ENCODE measurements around the gene ANO3.
"Not testable (repeated sequence)": the region's sequence is repeated elsewhere in the genome, so short reads cannot be mapped to it uniquely, and the experiment has no call there.

The ANO3 gene

DNA sequence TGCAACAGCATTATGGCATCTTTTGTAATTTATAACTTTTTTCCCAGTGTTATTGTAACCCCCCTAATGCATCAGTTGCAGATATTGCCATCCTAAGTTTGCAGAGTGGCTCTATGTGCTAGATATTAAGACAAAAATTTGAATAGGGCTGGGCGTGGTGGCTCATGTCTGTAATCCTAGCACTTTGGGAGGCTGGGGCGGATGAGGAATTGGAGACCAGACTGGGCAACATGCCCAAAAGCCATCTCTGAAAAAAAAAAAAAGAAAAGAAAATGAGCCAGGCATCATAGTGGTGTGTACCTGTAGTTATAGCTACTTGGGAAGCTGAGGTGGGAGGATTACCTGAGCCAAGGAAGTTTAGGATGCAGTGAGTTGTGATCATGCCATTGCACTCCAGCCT lies 290.3 kb downstream of the ANO3 start:
- H3K36me3 ChIP-seq = no peaks in the 10 kb centered on the region
- H3K4me2 ChIP-seq = no peak overlapping the region
- no peak for TF ChIP-seq Cebpa-rat (IDR thresholded peaks at IDR 0.05)
- H3K9ac ChIP-seq = no peak overlapping the region
- no peaks in the 10 kb centered on the region for H4K20me1 ChIP-seq
- H3K27ac ChIP-seq = no peak overlapping the region
- H3K4me3 ChIP-seq = no peak overlapping the region
- H3K27me3 ChIP-seq = no peaks in the 10 kb centered on the region
- H3K4me1 ChIP-seq = peaks cover 0 to 19% (median 6%) of the 10 kb centered on the region in 10 experiments; a peak in 11 of 20 replicates
- H3K9me3 ChIP-seq (replicated peaks in 1 of 11) = no peaks in the 10 kb centered on the region

DNA sequence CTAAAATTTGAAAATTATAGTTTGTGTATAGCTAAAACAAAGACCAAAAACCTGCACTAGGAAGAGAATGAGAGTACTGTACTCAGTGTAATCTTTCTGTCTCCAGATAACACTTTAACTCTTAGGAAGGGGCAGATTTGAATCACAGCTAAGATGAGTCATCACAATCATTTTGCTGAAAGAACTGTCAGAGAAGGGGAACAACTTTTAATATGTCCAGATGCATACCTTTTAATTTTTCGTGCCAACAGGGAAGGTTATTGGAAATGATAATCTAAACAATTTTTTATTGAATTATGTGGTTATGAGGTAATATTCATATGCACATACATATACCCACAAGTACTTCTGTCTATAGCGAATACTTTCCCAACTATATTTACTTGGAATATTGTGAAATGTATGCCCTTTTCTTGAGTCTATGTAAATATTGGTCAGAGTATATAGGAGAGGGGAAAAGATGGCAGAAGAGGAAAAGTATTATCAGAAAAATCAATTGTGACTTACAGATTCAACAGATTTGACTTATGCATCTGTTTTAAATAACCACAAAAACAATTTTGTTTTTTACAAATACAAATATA lies 291.2 kb downstream of the ANO3 start:
- H3K27ac ChIP-seq = no peak overlapping the region
- no peaks in the 10 kb centered on the region for H3K36me3 ChIP-seq
- H3K4me3 ChIP-seq = no peak overlapping the region
- TF ChIP-seq Cebpa-rat (IDR thresholded peaks at IDR 0.05) = no peak
- H3K9me3 ChIP-seq (replicated peaks in 1 of 11) = no peaks in the 10 kb centered on the region
- H3K9ac ChIP-seq = no peak overlapping the region
- H3K4me1 ChIP-seq = peaks cover 0 to 13% (median 5%) of the 10 kb centered on the region in 10 experiments; a peak in 11 of 20 replicates
- H4K20me1 ChIP-seq = no peaks in the 10 kb centered on the region
- 0 out of 22 replicates have a peak overlapping the region, but pooled peaks of 1 of the 11 experiments have one; percentile 19 for H3K4me2 ChIP-seq
- H3K27me3 ChIP-seq = no peaks in the 10 kb centered on the region

DNA sequence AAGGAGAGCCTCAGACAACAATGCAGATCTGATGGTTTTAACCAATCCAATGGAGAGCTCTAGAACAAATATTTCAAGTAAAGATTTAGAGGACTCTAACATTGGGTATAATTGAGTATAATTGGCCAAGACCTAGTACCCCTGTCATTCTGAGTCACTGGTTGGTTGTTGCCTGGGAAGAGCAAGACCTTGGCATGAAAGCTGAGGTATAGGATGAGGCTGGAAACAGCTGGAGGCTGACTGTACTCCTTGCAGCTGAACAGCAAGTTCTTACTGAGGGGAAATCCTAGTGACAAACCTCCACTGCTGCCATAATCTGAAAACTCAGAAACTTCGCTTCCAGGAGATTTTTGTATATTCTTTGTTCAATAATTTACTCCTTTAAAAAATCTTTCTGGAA lies 294.4 kb downstream of the ANO3 start:
- Histone ChIP-seq H4K20me1 (no peaks in the 10 kb centered on the region), H3K27ac (no peak overlapping the region), H3K9ac (no peak overlapping the region), H3K4me1 (peaks cover 0 to 6% (median 0%) of the 10 kb centered on the region in 10 experiments; a peak in 1 of 20 replicates), H3K4me3 (no peak overlapping the region), H3K4me2 (no peak overlapping the region), H3K27me3 (no peaks in the 10 kb centered on the region), H3K36me3 (no peaks in the 10 kb centered on the region), H3K9me3 (replicated peaks in 1 of 11) (no peaks in the 10 kb centered on the region)
- TF ChIP-seq Cebpa-rat (IDR thresholded peaks at IDR 0.05) = no peak

DNA sequence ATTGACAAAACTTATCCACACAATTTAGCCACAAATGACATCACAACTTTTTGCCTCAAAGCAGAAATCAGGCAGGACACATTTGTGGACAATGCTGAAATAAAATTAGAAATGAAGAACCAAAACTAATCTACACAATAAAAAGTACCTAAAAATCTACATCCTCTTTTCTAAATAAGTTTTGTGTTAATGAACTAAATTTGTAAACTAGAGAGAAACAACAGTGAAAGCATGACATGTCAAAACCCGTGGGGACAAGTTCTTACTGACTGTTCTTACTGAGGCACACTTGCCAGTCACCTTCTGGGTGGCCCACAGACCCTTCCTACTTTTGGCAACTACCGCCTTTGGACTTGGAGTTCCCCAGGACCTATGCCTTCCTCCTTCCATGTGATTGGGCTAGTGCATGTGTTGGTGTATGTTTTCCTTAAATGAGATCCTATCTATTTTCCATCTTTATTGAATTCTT lies 300.8 kb downstream of the ANO3 start:
- no peak for TF ChIP-seq Cebpa-rat (IDR thresholded peaks at IDR 0.05)
- peaks cover 0 to 17% (median 1%) of the 10 kb centered on the region in 10 experiments; a peak in 8 of 20 replicates for H3K4me1 ChIP-seq
- H3K36me3 ChIP-seq = no peaks in the 10 kb centered on the region
- H4K20me1 ChIP-seq = no peaks in the 10 kb centered on the region
- H3K4me2 ChIP-seq = peak overlapping the region in 5 of 11 experiments; percentile 22 to 65 (median 34); a peak in 5 of 22 replicates
- H3K4me3 ChIP-seq = no peak overlapping the region
- H3K9me3 ChIP-seq (replicated peaks in 1 of 11) = no peaks in the 10 kb centered on the region
- no peak overlapping the region for H3K9ac ChIP-seq
- H3K27ac ChIP-seq = peak overlapping the region in 2 of 11 experiments; percentile 45 to 49; a peak in 3 of 22 replicates
- H3K27me3 ChIP-seq = no peaks in the 10 kb centered on the region

GRCh38 chr11:26643314-26643713 lies 311.4 kb downstream of the ANO3 start:
- not testable (repeated sequence) for H4K20me1 ChIP-seq; H3K4me2 ChIP-seq; H3K4me3 ChIP-seq; H3K4me1 ChIP-seq; H3K9ac ChIP-seq; H3K27ac ChIP-seq; H3K36me3 ChIP-seq; H3K27me3 ChIP-seq; H3K9me3 ChIP-seq (replicated peaks in 1 of 11)

DNA sequence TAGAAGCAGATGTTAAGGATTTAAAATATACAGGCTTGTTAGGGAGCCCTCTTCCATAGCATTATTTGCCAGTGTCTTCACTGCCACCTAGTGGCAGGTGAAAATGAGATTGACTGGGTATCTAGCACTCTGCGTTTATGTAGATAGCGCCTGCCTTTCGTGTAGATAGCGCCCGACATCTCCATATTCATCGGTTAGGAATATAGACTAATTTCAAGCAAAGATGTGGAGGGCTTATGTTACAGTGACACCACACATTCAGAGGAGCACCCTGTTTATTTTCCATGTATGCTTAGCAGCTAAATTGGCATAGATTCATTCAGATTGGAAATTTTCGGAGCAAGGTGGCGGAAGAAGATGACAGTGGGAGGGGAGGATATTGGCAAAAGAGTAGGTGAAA lies 318.0 kb downstream of the ANO3 start:
- no peak overlapping the region for H3K4me3 ChIP-seq
- H3K9me3 ChIP-seq (replicated peaks in 1 of 11) = no peaks in the 10 kb centered on the region
- no peak overlapping the region for H3K4me2 ChIP-seq
- no peak for TF ChIP-seq Cebpa-rat (IDR thresholded peaks at IDR 0.05)
- H3K9ac ChIP-seq = no peak overlapping the region
- no peaks in the 10 kb centered on the region for H3K27me3 ChIP-seq
- no peaks in the 10 kb centered on the region for H3K36me3 ChIP-seq
- H3K27ac ChIP-seq = no peak overlapping the region
- no peaks in the 10 kb centered on the region for H4K20me1 ChIP-seq
- H3K4me1 ChIP-seq = no peaks in the 10 kb centered on the region

DNA sequence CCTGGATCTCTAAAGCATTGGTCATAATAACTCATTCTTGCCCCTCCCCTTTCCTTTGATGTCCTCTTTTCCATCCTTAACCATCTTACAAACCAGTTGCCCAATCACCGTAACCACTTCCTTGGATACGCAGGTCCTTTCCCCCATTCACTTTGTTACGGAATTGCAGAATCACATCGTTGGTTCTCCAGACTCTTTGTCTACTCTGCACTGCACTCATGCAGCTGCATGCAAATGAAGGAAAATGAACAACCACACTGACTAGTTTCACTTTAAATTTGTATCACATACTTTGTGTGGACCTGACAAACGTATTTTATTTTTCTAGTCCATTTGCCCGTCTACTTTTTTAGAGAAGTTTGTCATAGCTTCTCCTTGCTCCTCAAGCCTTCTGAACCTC lies 320.0 kb downstream of the ANO3 start:
- H3K9ac ChIP-seq = no peak overlapping the region
- H3K4me1 ChIP-seq = no peaks in the 10 kb centered on the region
- TF ChIP-seq Cebpa-rat (IDR thresholded peaks at IDR 0.05) = no peak
- H3K27ac ChIP-seq = no peak overlapping the region
- H3K4me3 ChIP-seq = no peak overlapping the region
- no peaks in the 10 kb centered on the region for H3K9me3 ChIP-seq (replicated peaks in 1 of 11)
- no peaks in the 10 kb centered on the region for H3K36me3 ChIP-seq
- no peaks in the 10 kb centered on the region for H3K27me3 ChIP-seq
- no peaks in the 10 kb centered on the region for H4K20me1 ChIP-seq
- no peak overlapping the region for H3K4me2 ChIP-seq

DNA sequence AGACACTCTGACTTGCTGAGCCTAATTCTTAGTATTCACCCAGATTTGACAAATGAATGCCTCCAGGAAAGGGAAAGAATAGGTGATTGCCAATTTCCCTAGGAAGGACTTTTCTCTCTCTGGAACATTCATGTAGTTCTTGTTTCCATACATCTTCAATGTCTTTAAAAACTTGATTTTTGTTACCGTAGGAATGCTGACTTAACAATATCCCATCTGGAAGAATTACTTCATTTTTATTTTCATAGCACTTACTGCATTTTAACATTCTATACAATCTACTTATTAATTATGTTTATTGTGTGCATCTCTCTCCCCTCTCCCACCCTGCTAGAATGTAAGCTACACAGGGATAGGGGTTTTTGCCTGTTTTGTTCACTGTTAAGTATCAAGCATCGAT lies 323.4 kb downstream of the ANO3 start:
- Histone ChIP-seq H3K9me3 (replicated peaks in 1 of 11) (no peaks in the 10 kb centered on the region), H3K4me2 (no peak overlapping the region), H3K4me1 (no peaks in the 10 kb centered on the region), H3K4me3 (no peak overlapping the region), H3K27ac (no peak overlapping the region), H3K27me3 (no peaks in the 10 kb centered on the region), H3K36me3 (no peaks in the 10 kb centered on the region), H4K20me1 (no peaks in the 10 kb centered on the region), H3K9ac (no peak overlapping the region)
- no peak for TF ChIP-seq Cebpa-rat (IDR thresholded peaks at IDR 0.05)

GRCh38 chr11:26662916-26663315 lies 331.0 kb downstream of the ANO3 start:
- Histone ChIP-seq H3K9me3 (replicated peaks in 1 of 11) (no peaks in the 10 kb centered on the region), H3K4me2 (no peak overlapping the region), H3K9ac (no peak overlapping the region), H3K4me1 (no peaks in the 10 kb centered on the region), H3K36me3 (no peaks in the 10 kb centered on the region), H3K4me3 (no peak overlapping the region), H3K27me3 (no peaks in the 10 kb centered on the region), H3K27ac (no peak overlapping the region), H4K20me1 (no peaks in the 10 kb centered on the region)
- TF ChIP-seq Cebpa-rat (IDR thresholded peaks at IDR 0.05) = no peak

DNA sequence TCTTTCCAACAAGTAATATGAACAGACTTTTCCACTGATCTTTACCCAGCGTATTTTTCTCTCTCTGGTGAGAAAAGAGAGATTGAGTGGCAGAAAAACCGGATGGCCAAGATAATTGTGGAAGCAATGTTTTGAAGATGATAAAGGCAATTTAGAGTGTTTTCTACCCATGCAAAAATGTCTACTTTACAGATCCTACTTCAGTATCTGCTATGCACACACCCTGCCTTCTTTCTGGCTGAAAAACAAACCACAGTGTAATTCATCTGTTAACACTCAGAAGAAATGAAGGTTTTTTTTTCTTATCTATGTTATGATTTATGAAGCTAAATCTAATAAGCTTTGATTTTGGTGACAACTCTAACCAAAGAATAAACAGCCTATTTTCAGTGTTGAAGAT lies 333.1 kb downstream of the ANO3 start:
- H3K4me2 ChIP-seq = no peak overlapping the region
- no peak for TF ChIP-seq Cebpa-rat (IDR thresholded peaks at IDR 0.05)
- H3K9me3 ChIP-seq (replicated peaks in 1 of 11) = no peaks in the 10 kb centered on the region
- H3K4me3 ChIP-seq = no peak overlapping the region
- H4K20me1 ChIP-seq = no peaks in the 10 kb centered on the region
- H3K9ac ChIP-seq = no peak overlapping the region
- no peak overlapping the region for H3K27ac ChIP-seq
- H3K27me3 ChIP-seq = no peaks in the 10 kb centered on the region
- no peaks in the 10 kb centered on the region for H3K4me1 ChIP-seq
- H3K36me3 ChIP-seq = no peaks in the 10 kb centered on the region

Measured in BLaER1 treated with 17β-estradiol and CSF1 and Interleukin-3, amounts not matched to agents 10 nM and 100 nM (cell line).